HG02610 (cell line): ENCODE data around the gene AK8.

Experiments used
- ATAC-seq: cut with Tn5 transposase; IDR thresholded peaks from one replicate; pipeline ENCODE4 v1.9.1; 2021; ENCODE audit warnings: mild to moderate bottlenecking, moderate library complexity; ENCODE audit not compliant: unreplicated experiment

Gene AK8

DNA sequence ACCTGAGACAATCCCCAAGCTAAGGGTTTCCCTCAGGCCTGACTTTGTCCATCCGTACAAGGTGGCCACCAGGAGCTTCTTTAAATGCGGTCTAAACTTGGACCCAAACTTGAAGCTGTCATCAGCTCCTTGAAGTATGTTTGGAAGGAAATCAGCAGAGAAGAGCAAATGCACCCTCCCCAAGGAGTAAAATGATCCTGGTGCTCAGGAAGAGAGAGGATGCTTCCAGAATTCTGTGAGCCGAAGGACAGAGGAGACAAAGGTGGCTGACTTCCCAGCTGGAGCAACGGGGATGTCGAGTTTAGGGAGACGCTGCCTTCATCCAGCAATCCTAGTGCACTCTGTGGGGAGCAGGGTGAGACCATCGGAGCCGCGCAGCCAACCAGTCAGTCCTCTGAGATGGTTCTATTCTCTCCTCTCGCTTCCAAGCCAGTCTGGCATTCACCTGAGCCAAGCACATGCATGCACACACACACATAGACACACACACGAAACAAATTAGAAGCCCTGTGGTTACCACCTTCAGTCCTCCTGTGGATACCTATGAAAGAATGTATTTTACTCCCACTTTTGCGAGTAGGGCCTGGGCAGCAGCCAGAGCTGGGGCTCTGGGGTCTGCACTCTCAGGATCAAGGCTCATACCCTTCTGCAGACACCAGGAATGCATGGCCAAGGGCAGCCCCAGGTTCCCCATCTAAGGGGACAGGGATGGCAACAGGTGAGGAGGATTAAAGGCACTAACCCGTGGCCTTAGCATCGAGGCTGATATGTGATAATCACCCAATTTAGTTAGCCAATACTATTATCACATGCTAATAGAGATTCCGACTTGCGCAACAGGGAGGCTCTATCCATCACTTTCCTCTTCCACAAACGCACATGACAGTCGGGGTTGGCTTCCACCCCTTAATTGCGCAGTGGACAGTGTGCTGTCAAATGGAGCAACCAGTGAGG lies 132.1 kb downstream of the AK8 start:
- ATAC-seq: no peak

DNA sequence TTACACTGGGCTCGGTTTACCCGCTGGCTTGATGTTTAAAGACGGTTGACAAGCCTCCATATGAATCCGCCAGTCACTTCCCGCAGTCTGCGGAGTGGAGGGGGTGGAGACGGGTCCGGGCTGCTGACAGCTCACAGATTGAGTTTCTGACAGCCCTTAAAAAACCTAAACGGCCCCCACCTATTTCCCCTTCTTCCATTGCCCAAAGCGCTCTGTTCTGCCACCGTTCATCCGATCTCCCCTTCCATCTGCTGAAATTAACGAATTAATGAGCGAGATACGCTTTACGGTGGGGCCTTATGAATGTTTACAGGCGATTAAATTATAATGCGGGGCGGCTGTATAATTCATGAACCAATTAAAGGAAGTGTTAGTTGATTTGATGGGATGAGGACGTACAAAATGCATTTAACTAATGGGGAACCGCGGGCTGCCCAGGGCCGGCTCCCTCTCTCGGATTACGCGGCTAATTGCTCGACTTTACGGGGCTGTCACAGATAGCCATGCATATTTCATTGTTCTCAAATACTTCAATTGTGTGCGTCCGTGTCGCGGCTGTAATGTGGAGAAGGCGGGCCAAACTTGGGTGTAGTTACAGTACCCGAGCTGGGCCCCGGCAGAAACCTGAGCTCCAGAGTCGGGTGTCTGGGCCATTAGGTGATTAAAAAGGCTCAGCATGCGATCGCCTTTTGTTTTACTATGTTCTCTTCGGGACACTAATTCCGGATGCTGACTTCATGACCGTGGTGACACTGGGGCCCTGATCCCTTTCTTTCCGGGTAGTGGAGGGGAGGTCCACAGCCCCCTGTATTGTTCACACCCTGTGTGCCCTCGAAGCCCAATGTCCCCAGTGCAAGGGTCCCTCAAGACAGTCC lies 133.0 kb downstream of the AK8 start:
- no peak for ATAC-seq

DNA sequence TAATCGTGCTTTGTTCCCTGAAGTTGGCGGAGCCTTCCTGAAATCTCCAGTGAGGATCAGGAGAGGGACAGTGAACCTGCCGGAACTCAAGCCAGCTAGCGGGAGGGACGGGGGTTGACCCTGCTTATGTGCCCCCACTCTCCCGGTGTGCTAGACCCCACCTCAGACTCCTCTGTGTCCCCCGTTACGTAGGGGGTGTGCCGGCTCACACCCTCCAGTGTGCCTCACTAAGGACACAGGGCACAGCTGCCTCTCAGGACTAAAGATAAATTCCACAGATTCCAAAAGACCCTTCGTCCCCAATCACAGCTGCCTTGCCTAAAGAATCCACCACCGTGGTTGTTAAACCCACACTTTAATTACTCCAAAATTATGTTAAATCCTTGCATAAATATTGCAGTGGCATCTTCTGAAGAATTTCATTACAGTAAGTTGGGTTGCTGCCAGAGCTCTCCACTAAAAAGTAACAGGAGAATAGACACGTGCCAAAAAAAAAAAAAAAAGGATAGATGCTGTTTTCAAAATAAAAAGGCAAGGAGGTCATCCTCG lies 134.1 kb downstream of the AK8 start:
- ATAC-seq: no peak

DNA sequence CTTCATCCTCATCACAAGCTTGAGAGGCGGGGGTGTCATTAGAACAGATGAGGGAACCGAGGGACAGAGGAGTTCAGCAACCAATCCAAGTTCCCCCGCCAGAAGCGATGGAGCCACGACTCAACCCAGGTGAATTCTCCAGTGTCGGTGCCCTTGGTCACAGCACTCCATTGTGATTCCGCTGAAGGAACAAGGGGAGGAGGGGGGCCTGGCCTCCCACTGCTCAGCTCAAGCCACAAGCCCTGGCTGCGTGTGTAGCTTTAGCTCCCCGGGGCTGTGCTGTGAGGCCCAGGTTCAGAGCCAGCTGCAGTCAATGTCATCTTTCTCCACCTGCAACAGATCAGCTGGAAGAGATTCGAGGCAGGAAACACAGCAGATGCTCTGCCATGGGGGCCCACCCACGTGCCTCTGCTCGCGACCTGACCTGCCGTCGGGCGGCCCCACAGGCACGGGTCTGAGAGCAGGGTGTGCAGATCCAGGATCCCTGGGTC lies 135.2 kb downstream of the AK8 start:
- no peak for ATAC-seq

DNA sequence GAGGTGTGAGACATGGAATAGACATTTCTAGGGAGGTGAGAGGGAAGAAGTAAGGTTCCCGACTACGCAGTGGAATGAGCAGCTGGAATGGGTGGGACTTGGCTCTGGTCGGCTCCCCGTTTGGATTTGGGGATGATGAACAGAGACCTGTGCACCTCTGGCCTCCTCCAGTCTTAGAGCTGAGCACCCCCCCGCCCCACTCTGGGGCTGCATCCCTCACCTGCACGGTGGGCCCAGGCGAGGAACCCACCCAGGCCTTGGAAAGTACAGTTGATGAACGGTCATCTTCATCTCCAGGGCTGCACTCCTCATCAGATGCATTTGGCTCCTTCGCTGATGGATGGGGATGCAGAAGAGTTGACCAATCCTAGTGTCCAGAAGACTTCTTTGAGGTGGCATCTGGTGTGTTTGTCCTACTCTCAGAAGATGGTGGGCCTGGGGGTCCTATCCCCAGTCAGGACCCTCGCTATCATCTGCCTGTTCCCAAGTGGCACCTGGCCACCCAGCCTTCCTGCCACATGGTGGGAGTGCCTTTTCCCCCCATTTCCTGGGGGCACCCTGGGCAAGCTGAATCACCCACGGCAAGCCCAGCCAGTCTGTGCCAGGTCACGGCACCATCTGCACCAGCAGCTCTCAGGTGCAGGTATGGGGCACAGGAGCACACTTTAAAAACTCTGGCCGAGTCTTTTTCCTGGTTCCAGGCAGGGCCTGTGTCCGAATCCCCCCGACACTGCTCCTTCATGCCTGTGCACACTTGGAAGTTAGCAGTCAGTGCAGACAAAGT lies 137.4 kb downstream of the AK8 start:
- no peak for ATAC-seq

DNA sequence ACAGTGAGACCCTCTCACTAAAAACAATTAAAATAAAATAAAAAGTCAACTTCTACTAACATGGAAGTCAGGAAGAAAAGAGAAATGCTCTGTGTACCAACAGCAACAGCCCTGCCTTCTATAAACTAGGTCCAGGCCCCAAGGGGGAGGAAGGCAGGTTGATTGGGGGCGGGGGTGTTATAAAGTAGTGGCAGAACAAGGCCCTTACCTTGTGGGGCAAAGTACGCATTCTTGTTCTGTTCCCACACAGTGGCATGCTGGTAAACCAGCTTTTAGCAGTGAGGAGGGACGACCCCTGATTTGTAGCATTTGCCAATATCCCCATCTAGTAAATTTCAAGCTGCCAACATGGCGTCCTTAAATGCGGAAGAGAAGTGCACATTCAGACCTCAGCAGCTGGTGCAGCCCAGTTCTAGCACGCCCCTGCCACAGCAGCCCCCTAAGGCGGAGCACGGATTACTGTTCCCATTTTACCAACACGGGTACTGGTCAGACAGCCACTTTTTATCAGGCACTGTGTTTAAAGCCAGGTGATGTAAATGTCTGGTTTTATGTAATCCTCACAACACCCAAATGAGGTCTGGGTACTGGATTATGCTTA lies 138.3 kb downstream of the AK8 start:
- ATAC-seq: no peak

DNA sequence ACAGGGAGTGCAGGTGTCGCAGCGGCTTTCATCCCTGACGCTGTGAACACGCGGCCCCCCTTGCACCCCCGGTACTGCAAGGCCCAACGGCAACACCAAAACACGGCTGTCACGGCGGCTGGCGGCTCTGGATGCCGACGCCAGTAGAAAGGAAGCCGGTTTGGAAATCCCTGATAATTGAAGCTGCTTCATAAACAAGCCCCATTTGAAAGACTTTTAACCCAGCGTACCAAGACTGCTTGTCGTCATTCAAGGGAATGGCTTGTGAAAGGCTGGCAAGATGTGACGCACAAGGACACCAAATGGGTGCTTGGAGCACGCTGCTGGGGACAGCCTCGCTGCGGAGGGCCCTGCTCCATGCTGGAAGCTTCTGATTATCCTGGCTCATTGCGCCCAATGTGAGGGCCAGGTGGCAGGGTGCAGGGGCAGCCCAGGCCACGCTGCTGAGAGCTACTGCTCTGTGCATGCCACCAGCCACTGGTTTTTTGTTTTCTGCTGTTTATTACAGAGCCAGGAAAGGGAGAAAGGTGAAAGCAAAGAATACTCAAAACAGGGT lies 144.7 kb downstream of the AK8 start:
- ATAC-seq: no peak

DNA sequence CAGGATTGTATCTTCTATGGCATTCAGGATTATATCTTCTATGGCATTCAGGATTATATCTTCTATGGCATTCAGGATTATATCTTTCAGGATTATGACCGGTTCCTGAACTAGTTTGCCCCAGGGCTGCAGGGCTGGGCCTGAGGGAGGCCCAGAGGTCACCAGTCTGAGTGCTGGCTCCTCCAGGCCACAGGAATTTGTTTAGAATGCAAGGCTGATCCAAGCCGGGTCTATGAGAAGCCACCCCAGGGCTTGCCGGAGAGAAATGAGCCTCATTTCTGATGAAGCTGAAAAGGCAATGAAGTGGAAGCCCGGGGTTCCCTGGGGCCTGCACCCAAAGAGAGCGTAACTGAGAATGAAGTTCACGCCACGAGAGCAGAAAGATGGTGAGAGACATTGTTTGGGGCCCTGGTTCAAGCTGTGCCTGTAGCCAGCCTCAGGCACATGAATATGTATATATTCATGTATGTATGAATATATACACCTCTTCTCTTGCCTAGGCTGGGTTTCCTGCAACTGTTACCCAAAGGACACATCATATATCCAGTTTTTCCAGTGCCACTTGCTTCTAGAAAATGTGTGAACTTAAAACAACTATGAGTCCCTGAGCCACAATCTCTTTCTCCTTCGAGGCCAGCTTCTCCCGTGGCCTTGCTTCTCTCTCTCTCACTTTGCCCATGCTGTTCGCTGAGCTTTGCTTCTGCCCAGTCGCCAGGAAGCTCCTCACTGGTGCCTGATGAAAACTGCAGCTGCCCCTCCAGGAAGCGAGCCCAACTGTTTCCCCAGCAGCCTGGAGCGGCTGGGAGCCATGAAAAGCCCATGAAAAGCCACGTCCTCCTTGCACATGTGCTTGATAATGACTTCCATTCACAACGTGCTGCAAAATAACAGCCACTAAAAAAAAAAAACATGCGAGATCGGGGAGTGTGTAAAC lies 145.5 kb downstream of the AK8 start:
- no peak for ATAC-seq

DNA sequence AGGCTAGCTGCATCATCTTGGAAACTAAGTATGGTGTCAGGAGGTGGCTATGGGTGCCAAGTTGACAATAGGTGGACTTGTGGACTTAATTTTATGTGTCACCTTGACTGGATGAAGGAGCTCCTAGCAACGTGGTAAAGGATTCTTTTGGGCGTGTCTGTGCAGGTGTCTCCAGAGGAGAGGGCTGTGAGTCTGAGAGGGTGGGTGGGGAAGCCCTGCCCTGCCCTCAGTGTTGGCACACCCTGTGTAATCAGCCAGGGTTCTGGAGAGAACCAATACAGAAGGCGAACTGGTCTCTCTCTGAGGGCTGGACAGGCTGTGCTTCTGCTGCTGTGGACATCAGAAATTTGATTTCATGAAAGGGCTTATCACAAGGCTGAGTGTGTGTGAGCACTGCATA lies 146.9 kb downstream of the AK8 start:
- ATAC-seq: no peak

DNA sequence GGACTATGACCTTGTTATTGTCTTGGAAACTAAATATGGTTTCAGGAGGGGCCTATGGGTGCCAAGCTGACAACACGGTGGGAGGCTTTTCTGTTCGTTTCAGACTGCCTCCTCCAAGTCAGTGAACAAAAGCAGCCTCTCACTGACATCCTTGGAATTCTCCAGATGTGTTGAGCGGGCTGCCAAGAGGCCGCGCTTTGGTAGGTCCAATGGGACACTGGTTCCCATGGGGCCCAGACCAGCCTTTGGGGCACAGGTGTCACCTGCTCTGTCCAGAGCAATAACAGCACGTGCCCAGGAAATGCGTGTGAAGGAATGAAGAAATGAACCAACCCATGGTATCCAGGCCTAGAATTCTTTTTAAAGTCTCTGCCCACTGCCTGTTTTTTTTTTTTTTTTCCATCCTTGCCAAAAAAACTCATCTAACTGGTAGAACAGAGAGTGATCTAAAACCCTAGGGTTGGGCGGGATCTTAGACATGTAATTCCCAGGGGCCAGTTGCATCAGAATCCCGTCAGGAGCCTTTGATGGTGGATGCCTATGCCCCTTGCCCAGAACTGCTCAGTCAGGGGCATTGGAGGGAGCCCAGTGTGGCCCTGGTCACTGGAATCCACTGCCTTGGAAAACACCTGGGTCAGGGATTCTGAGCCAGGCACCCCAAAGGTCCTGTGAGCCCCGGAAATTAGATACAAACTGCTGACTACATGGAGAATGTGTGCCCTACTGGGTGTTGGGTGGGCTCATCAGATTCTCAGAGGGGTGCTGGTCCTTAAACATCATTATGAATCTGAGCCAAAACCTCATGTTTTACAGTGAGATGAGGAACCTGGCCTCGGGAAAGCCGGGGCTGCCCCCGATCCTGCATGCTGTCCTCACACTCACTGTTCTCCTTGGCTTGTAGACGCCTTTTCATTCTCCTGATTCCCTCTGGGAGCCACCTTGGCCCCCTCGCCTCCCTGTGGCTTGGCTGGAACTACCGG lies 147.7 kb downstream of the AK8 start:
- no peak for ATAC-seq

DNA sequence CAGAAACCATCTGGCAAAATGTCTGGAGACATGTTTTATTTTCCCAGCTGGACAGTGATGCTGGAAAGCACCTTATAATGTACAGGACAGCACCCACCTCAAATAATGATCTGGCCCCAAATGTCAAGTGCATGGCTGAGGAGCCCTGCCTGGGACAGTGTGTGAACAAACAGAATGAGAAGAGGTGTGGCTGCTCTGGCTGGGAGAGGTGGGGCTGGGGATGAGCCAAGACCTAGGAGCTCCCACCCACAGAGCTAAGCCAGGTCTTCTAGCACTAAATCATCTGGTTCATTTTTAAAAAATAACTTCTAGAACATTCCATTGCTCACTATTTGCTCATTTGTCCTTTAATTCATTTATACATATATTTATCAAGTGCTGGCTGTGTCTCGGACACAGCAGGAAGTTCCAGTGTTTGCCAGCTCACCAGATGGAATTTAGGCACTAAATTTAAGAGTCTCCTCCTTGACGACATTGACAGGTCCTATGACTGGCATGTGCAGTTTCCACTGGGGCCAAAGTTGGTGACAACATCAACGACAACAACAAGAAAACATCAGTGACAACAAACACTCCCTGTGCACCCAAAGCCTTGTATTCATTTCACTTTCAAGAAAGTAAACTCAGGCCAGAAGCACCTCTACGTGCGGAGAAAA lies 148.7 kb downstream of the AK8 start:
- ATAC-seq: no peak

DNA sequence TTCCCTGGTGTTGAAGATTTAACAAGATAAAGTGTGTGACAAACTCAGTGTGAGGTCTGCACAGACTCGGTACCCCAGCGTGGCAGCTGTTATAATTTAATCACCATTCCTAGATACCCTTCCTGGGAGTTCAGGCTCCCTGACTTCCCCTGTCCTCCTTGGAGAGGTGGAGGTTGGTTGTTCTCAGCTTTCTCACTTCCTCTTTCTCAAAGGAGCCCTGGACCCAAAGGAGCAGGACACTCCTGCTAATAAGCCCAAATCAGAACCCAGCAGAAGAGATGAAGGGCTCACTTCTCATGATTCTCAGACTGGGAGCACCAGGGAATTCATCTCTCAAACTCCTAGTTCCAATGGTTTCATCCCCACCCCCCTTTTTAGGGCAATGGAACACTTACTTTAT lies 149.6 kb downstream of the AK8 start:
- ATAC-seq: no peak

DNA sequence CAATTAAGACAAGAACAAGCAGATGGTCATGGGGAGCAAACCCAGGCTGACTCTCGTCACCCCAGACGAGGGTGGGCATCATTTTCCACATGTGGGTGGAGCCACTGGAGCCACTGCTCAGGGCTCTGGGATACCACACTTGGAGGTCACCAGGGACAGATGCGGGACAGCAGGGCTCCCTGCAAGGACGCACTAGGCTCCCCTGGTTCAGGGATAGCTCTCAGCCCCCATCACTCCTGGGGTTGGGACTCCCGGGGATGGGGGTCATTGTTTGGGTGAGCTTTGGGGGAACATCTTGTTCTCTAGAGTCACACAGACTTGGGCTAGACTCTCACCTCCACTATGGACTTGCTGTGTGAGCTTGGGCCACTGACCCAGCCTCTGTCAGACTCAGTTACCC lies 150.0 kb downstream of the AK8 start:
- ATAC-seq: no peak

DNA sequence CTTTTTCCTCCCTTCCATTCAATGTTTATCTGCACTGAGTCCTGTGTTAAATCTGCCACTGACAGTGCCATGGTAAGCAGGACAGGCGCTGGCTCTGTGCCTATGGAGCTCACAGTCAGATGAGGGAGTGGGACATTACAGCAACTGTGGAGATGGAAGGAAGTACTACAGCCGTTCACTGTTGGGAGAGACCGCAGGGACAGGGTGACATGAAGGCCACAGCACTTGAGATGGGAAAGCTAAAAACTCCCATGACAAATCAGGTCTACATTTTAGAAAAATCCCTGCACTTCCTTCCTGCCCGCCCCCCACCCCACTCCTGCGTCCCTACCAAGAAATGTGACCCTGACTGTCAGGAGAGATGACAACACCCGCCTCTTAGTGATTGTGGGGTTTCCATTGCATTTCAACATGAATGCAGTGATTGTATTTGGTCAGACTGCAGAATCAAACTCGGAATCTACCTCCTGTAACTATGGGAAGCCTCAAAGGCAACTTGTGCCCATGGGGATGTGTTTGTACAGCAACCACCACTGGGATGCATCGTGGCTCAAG lies 151.4 kb downstream of the AK8 start:
- no peak for ATAC-seq

DNA sequence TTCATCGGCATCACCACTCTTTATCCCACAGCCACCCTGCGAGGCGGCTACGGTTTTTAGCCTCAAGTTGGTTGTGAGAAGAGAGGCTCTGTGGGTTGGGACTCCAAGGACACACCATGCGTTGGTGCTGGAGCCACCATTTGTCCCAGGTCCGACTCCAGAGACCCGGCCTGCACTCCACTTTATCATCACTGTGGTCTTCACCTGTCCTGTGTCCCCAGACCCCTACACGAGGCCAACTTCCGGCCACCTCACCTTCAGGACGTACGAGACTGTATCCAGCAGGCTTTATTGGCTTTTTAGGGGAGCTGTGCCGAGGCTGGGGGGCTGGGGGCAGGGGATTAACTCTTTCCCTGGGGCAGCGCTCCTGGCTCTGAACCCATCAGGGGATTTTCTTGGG lies 152.8 kb downstream of the AK8 start:
- no peak for ATAC-seq

DNA sequence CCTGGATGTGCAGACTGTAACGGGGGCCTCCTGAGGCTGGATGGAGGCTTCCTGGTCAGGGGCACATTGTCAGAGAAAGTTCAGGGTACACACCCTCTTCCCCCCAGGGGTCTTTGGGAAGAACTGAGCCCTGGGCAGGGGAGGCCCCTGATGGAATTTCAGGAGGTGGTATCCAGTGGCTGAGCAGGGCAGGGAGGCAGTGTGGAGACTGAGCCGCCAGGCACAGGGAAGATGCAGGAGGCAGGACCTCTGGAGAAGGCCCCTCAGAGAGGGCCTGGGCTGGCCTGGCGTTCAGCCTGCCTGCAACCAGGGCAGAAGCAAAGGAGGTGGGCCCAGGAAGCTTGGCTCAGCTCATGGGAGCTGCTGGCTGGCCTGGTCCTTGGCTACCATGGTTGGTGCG lies 154.3 kb downstream of the AK8 start:
- ATAC-seq: no peak

DNA sequence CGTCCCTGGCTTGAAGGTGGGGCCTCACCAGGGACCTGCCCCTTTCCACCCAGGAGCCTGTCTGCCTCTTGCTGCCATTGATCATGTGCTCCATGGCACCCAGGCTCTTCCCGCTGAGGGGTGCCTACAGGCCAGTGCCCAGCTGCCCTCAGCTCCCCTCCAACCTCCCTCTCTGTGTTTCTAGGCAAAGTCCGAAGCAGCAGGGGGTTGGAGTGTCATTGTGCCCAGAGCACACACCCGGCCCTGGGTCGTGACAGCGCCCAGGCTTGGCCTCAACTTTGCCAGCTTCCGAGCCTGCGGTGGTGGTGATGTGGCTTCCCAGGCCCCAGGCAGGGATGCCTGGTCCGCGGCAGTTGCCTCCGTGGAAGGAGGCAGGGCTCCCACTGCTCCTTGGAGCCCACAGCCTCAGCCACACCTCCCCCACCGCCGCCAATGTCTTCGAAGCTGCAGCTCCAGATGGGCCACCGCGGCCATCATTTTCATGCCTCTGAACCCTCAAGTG lies 155.5 kb downstream of the AK8 start:
- ATAC-seq: no peak
